BLaER1 (cell line): Measurements from ENCODE around the gene SMIM29.
"Not testable (repeated sequence)": the region's sequence is repeated elsewhere in the genome, so short reads cannot be mapped to it uniquely, and the experiment has no call there.

Experiments
- H3K27ac ChIP-seq: shearing (Covaris generic); formaldehyde crosslinking; 2 replicates; pipeline ENCODE4 v1.8.1; 2022
- H3K27me3 ChIP-seq: shearing (Covaris generic); formaldehyde crosslinking; 2 replicates; pipeline ENCODE4 v1.8.1; 2022
- H3K36me3 ChIP-seq: shearing (Covaris generic); formaldehyde crosslinking; 2 replicates; pipeline ENCODE4 v1.8.1; 2022
- H3K4me1 ChIP-seq: shearing (Covaris generic); formaldehyde crosslinking; 2 replicates; pipeline ENCODE4 v1.8.1; 2022
- H3K4me2 ChIP-seq: shearing (Covaris generic); formaldehyde crosslinking; 2 replicates; pipeline ENCODE4 v1.8.1; 2022
- H3K4me3 ChIP-seq: shearing (Covaris generic); formaldehyde crosslinking; 2 replicates; pipeline ENCODE4 v1.8.1; 2022
- H3K9ac ChIP-seq: shearing (Covaris generic); formaldehyde crosslinking; 2 replicates; pipeline ENCODE4 v1.8.1; 2022
- H3K9me3 ChIP-seq: shearing (Covaris generic); formaldehyde crosslinking; 2 replicates; pipeline ENCODE4 v1.8.1; 2022
- H4K20me1 ChIP-seq: shearing (Covaris generic); formaldehyde crosslinking; 2 replicates; pipeline ENCODE4 v1.8.1; 2022
- Cebpa-rat ChIP-seq: shearing (Covaris generic); IDR thresholded peaks from 2 replicates; pipeline ENCODE4 v1.8.1; 2022

Gene SMIM29

GRCh38 chr6:34267746-34268145, 18.9 kb upstream of the SMIM29 start:
- H4K20me1 ChIP-seq: no peaks in the 10 kb centered on the region
- H3K36me3 ChIP-seq: no peaks in the 10 kb centered on the region
- TF ChIP-seq Cebpa-rat: no peak

GRCh38 chr6:34263484-34263883, 14.7 kb upstream of the SMIM29 start:
- H3K4me2 ChIP-seq, H3K9ac ChIP-seq, H3K27ac ChIP-seq, H3K4me3 ChIP-seq, H3K4me1 ChIP-seq, H3K36me3 ChIP-seq, H3K27me3 ChIP-seq, H4K20me1 ChIP-seq: not testable (repeated sequence)
- H3K9me3 ChIP-seq: peaks cover 90% of the 10 kb centered on the region

More at GRCh38 chr6:34267746-34268145, 18.9 kb upstream of the SMIM29 start:
- H3K27me3 ChIP-seq: no peaks in the 10 kb centered on the region
- peaks cover 59% of the 10 kb centered on the region for H3K9me3 ChIP-seq
- no peak overlapping the region for H3K4me2 ChIP-seq
- H3K9ac ChIP-seq: no peak overlapping the region
- H3K4me1 ChIP-seq: peaks cover 22% of the 10 kb centered on the region
- no peak overlapping the region for H3K27ac ChIP-seq
- H3K4me3 ChIP-seq: no peak overlapping the region

GRCh38 chr6:34260576-34261267, 11.9 kb upstream of the SMIM29 start:
- Histone ChIP-seq H3K36me3 (no peaks in the 10 kb centered on the region), H3K4me3 (no peak overlapping the region), H3K9me3 (peaks cover 65% of the 10 kb centered on the region), H3K4me2 (no peak overlapping the region), H3K27me3 (no peaks in the 10 kb centered on the region), H3K9ac (no peak overlapping the region), H3K27ac (no peak overlapping the region), H4K20me1 (no peaks in the 10 kb centered on the region), H3K4me1 (no peaks in the 10 kb centered on the region)
- no peak for TF ChIP-seq Cebpa-rat

- Histone ChIP-seq H3K4me2 (no peak overlapping the region), H3K9me3 (peaks cover 54% of the 10 kb centered on the region), H4K20me1 (no peaks in the 10 kb centered on the region), H3K27ac (no peak overlapping the region), H3K4me3 (no peak overlapping the region), H3K4me1 (no peaks in the 10 kb centered on the region), H3K36me3 (no peaks in the 10 kb centered on the region), H3K9ac (no peak overlapping the region), H3K27me3 (no peaks in the 10 kb centered on the region)
- no peak for TF ChIP-seq Cebpa-rat
These were observed 10.8 kb upstream of the SMIM29 start for GRCh38 chr6:34259529-34260069.

GRCh38 chr6:34252395-34252794, 3.6 kb upstream of the SMIM29 start:
- H3K9me3 ChIP-seq, H3K27ac ChIP-seq, H3K27me3 ChIP-seq, H3K4me3 ChIP-seq, H3K4me2 ChIP-seq, H3K9ac ChIP-seq, H3K36me3 ChIP-seq: not testable (repeated sequence)
- H3K4me1 ChIP-seq: peaks cover 18% of the 10 kb centered on the region
- peaks cover 12% of the 10 kb centered on the region; the same call in 1 of the 2 replicates for H4K20me1 ChIP-seq

- H3K36me3 ChIP-seq: peaks cover 17% of the 10 kb centered on the region
- H3K9me3 ChIP-seq: no peaks in the 10 kb centered on the region
- peak overlapping the region; percentile 81 for H3K9ac ChIP-seq
- H3K4me1 ChIP-seq: peaks cover 31% of the 10 kb centered on the region
- peaks cover 38% of the 10 kb centered on the region for H4K20me1 ChIP-seq
- H3K4me2 ChIP-seq: peak overlapping the region; percentile 70
- TF ChIP-seq Cebpa-rat: no peak
- H3K27me3 ChIP-seq: no peaks in the 10 kb centered on the region
- H3K4me3 ChIP-seq: peak overlapping the region; percentile 78
- peak overlapping the region; percentile 69; the same call in 1 of the 2 replicates for H3K27ac ChIP-seq
These were observed 859 bp upstream of the SMIM29 start for GRCh38 chr6:34249469-34250261.

- Histone ChIP-seq H3K9ac (peak overlapping the region; percentile 80), H3K9me3 (no peaks in the 10 kb centered on the region), H3K4me1 (peaks cover 45% of the 10 kb centered on the region), H3K27me3 (no peaks in the 10 kb centered on the region), H4K20me1 (peaks cover 52% of the 10 kb centered on the region), H3K27ac (peak overlapping the region; percentile 78), H3K36me3 (peaks cover 32% of the 10 kb centered on the region), H3K4me2 (peak overlapping the region; percentile 97), H3K4me3 (peak overlapping the region; percentile 78)
- TF ChIP-seq Cebpa-rat: no peak
These were observed 544 bp downstream of the SMIM29 start for GRCh38 chr6:34248198-34248726.

- Histone ChIP-seq H3K4me2 (peak overlapping the region; percentile 97), H3K4me3 (peak overlapping the region; percentile 78; the same call in 1 of the 2 replicates), H3K27me3 (no peaks in the 10 kb centered on the region), H4K20me1 (peaks cover 58% of the 10 kb centered on the region), H3K4me1 (peaks cover 51% of the 10 kb centered on the region), H3K36me3 (peaks cover 38% of the 10 kb centered on the region), H3K9ac (peak overlapping the region; percentile 80; the same call in 1 of the 2 replicates), H3K9me3 (no peaks in the 10 kb centered on the region), H3K27ac (peak overlapping the region; percentile 78; the same call in 1 of the 2 replicates)
- TF ChIP-seq Cebpa-rat: no peak
These were observed 1.2 kb downstream of the SMIM29 start for GRCh38 chr6:34247481-34248197.

GRCh38 chr6:34246563-34247391, 2.0 kb downstream of the SMIM29 start:
- Histone ChIP-seq H3K4me3 (no peak overlapping the region), H3K4me1 (peaks cover 60% of the 10 kb centered on the region), H3K27ac (no peak overlapping the region), H3K27me3 (no peaks in the 10 kb centered on the region), H4K20me1 (peaks cover 66% of the 10 kb centered on the region), H3K9me3 (no peaks in the 10 kb centered on the region), H3K9ac (no peak overlapping the region), H3K4me2 (no peak overlapping the region), H3K36me3 (peaks cover 46% of the 10 kb centered on the region)
- no peak for TF ChIP-seq Cebpa-rat
